Astrocyte (in vitro differentiated cells and primary cell): ENCODE data around the gene RSBN1. TPM values are rescaled to one million over a fixed set of nuclear protein-coding genes. Genes with fewer than 3 reads are reported as not detected.

ENCODE experiments used
- DNase-seq: peaks from one replicate; pipeline ENCODE4 v3.0.0-alpha.2; 2010; ENCODE audit warnings: low read depth
- FAIRE-seq: peaks from 2 replicates; lab custom pipeline; 2011; peaks lifted over from hg19 to GRCh38; lab: Jason Lieb, UNC
- H2AFZ ChIP-seq: 2 replicates; pipeline ENCODE4 v1.6.0; 2012; ENCODE audit warnings: low read depth, low read length, inconsistent platforms
- H3K27ac ChIP-seq: 2 replicates; pipeline ENCODE4 v1.5.1; 2011; ENCODE audit warnings: low read depth, low read length, inconsistent platforms
- H3K27me3 ChIP-seq: 2 replicates; pipeline ENCODE4 v1.6.0; 2011; ENCODE audit warnings: low read length, inconsistent platforms; ENCODE audit not compliant: insufficient read depth
- H3K36me3 ChIP-seq: 2 replicates; pipeline ENCODE4 v1.5.1; 2011; ENCODE audit warnings: low read length, inconsistent platforms; ENCODE audit not compliant: insufficient read depth
- H3K4me1 ChIP-seq: 2 replicates; pipeline ENCODE4 v1.5.1; 2011; ENCODE audit warnings: low read length, inconsistent platforms; ENCODE audit not compliant: insufficient read depth
- H3K4me2 ChIP-seq: 2 replicates; pipeline ENCODE4 v1.6.0; 2012; ENCODE audit warnings: low read length, inconsistent platforms
- H3K4me3 ChIP-seq: 2 replicates; pipeline ENCODE4 v1.5.1; 2011; ENCODE audit warnings: low read depth, mild to moderate bottlenecking, low read length, inconsistent platforms; ENCODE audit not compliant: insufficient read depth
- H3K79me2 ChIP-seq: 2 replicates; pipeline ENCODE4 v1.6.0; 2012; ENCODE audit warnings: mild to moderate bottlenecking, low read length, inconsistent platforms; ENCODE audit not compliant: insufficient read depth
- H3K9ac ChIP-seq: 2 replicates; pipeline ENCODE4 v1.6.0; 2012; ENCODE audit warnings: mild to moderate bottlenecking, low read length, inconsistent platforms
- H3K9me3 ChIP-seq: 2 replicates; pipeline ENCODE4 v1.5.1; 2012; ENCODE audit warnings: low read depth, mild to moderate bottlenecking, low read length, inconsistent platforms; ENCODE audit not compliant: insufficient read depth
- H4K20me1 ChIP-seq: 2 replicates; pipeline ENCODE4 v1.6.0; 2012; ENCODE audit warnings: low read length, inconsistent platforms; ENCODE audit not compliant: insufficient read depth
- H3K27ac Mint-ChIP-seq: one replicate; pipeline ENCODE4 v1.8.0; 2021; ENCODE audit warnings: mild to moderate bottlenecking, mixed read lengths; ENCODE audit not compliant: unreplicated experiment
- H3K27me3 Mint-ChIP-seq: one replicate; pipeline ENCODE4 v1.8.0; 2021; ENCODE audit warnings: low read depth, mixed read lengths; ENCODE audit not compliant: unreplicated experiment
- H3K36me3 Mint-ChIP-seq: one replicate; pipeline ENCODE4 v1.8.0; 2021; ENCODE audit warnings: low read depth, mixed read lengths; ENCODE audit not compliant: unreplicated experiment
- H3K4me1 Mint-ChIP-seq: one replicate; pipeline ENCODE4 v1.8.0; 2021; ENCODE audit warnings: low read depth, mixed read lengths; ENCODE audit not compliant: unreplicated experiment
- H3K4me3 Mint-ChIP-seq: one replicate; pipeline ENCODE4 v1.8.0; 2021; ENCODE audit warnings: mild to moderate bottlenecking, moderate library complexity, mixed read lengths; ENCODE audit not compliant: unreplicated experiment
- H3K9me3 Mint-ChIP-seq: one replicate; pipeline ENCODE4 v1.8.0; 2021; ENCODE audit warnings: mild to moderate bottlenecking, mixed read lengths; ENCODE audit not compliant: unreplicated experiment
- EZH2 ChIP-seq: IDR thresholded peaks from 2 replicates; pipeline ENCODE4 v1.6.1; 2012; ENCODE audit warnings: mild to moderate bottlenecking, low read length, inconsistent platforms; ENCODE audit not compliant: insufficient read depth
- total RNA-seq: library from RNA; stranded (reverse); gene quantifications from 2 replicates; pipeline ENCODE4 v1.2.1, GENCODE V29; 2021
- TF ChIP-seq, protein P1 (sequence below): IDR thresholded peaks from 2 replicates; pipeline ENCODE4 v1.5.1; 2011; ENCODE audit warnings: low read depth, mild to moderate bottlenecking, inconsistent platforms, low read length, moderate library complexity; ENCODE audit not compliant: insufficient read depth

RSBN1 gene
- total RNA-seq, 1 donor from 2014 or later, result 10.6 TPM

DNA sequence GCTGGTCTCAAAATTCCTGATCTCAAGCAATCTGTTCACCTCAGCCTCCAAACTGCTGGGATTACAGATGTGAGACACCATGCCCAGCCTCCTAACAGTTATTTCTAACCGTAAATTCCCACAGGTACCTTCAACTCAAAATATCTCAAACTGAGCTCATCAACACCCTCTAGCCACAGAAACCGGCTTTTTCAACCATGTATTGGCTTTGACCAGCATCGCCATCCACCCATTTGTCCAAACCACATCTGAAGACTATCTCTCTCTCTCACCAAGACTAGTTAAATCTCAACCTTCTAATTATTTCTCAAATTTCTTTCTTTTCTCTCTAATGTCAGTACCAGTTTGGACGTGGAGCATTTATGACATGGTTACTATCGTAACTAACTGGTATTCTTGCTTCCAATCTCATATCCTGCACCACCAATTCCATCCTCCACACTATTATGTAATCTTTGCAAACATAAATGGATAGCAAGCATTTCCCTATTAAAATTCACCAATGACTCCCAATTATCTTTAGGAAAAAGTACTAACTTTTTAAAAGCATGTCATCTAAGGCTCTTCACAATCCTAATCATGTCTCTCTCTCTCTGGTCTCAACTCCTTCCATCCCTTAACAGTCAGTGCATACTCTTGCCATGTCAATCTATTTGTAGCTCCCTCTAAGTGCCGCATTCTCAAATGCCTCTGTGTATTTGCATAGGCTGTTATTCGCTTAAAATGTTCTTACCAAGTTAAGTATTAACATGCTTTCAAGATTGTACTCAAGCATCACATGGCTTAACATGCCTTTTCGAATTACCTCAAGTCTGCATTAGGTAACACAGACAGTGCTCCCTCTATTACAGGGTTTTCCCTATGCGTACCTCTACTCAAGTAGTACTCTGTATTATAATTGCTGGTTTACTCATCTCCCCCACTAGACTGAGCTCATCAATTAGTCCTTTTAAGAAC lies 18.1 kb downstream of the RSBN1 start:
- no peak for DNase-seq
- Mint-ChIP-seq H3K4me3 (no peak overlapping the region), H3K27me3 (no peaks in the 10 kb centered on the region), H3K27ac (no peak overlapping the region), H3K36me3 (peaks cover 5% of the 10 kb centered on the region), H3K4me1 (peaks cover 3% of the 10 kb centered on the region), H3K9me3 (no peaks in the 10 kb centered on the region)
- peaks cover 26% of the 10 kb centered on the region for H4K20me1 ChIP-seq
- no peak overlapping the region for H3K27ac ChIP-seq
- no peak overlapping the region for H3K4me2 ChIP-seq
- FAIRE-seq, result no peak
- H3K4me1 ChIP-seq, result peaks cover 6% of the 10 kb centered on the region
- TF ChIP-seq, protein P1, sequence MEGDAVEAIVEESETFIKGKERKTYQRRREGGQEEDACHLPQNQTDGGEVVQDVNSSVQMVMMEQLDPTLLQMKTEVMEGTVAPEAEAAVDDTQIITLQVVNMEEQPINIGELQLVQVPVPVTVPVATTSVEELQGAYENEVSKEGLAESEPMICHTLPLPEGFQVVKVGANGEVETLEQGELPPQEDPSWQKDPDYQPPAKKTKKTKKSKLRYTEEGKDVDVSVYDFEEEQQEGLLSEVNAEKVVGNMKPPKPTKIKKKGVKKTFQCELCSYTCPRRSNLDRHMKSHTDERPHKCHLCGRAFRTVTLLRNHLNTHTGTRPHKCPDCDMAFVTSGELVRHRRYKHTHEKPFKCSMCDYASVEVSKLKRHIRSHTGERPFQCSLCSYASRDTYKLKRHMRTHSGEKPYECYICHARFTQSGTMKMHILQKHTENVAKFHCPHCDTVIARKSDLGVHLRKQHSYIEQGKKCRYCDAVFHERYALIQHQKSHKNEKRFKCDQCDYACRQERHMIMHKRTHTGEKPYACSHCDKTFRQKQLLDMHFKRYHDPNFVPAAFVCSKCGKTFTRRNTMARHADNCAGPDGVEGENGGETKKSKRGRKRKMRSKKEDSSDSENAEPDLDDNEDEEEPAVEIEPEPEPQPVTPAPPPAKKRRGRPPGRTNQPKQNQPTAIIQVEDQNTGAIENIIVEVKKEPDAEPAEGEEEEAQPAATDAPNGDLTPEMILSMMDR, result no peak
- no peak for TF ChIP-seq EZH2
- H3K4me3 ChIP-seq, result no peak overlapping the region
- H3K9me3 ChIP-seq, result no peaks in the 10 kb centered on the region
- peaks cover 69% of the 10 kb centered on the region for H3K79me2 ChIP-seq
- no peak overlapping the region for H3K9ac ChIP-seq
- peaks cover 13% of the 10 kb centered on the region for H3K36me3 ChIP-seq
- H3K27me3 ChIP-seq, result no peaks in the 10 kb centered on the region
- no peak overlapping the region for H2AFZ ChIP-seq

DNA sequence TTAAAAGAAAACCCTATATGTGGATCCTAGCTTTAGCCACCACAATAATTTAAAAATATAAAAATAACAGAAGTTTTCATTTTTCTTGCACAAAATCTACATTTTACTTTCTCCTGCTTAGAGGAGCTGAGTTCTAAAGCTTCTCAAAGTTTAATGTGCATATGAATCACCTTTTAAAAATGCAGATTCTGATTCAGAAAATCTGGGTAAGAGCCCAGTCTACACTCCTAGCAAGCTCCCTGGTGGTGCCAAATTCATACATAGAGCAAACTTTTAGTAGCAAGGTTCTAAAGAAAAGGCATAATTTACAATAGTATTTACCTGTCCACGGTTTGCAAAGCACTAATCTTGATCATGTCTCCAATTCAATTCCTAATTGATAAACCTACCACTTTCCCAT lies 19.3 kb downstream of the RSBN1 start:
- Histone ChIP-seq H3K27ac (no peak overlapping the region), H3K4me2 (peak overlapping the region; percentile 2), H3K36me3 (peaks cover 13% of the 10 kb centered on the region), H4K20me1 (peaks cover 21% of the 10 kb centered on the region), H3K27me3 (no peaks in the 10 kb centered on the region), H2AFZ (no peak overlapping the region), H3K4me1 (peaks cover 6% of the 10 kb centered on the region), H3K4me3 (no peak overlapping the region), H3K79me2 (peaks cover 70% of the 10 kb centered on the region), H3K9ac (no peak overlapping the region), H3K9me3 (no peaks in the 10 kb centered on the region)
- Mint-ChIP-seq H3K4me1 (peaks cover 3% of the 10 kb centered on the region), H3K27me3 (no peaks in the 10 kb centered on the region), H3K4me3 (no peak overlapping the region), H3K9me3 (no peaks in the 10 kb centered on the region), H3K27ac (no peak overlapping the region), H3K36me3 (peaks cover 7% of the 10 kb centered on the region)
- DNase-seq, result peak; percentile 51
- peak; percentile 26 for FAIRE-seq
- TF ChIP-seq, protein P1, result no peak
- no peak for TF ChIP-seq EZH2

DNA sequence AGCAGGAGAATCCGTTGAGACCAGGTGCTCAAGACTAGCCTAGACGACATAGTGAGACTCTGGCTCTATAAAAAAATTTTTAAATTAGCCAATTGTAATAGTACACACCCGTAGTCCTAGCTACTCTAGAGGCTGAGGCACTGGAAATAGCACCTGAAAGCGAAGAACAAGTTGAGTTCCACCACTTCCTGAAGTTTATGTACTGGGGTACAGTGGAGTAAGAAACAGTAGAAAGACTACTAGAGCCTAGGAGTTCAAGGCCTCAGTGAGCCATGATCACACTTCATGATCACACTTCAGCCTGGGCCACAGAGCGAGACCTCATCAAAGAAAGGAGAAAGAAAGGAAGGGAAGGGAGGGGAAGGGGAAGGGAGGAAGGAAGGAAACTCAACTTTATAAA lies 19.8 kb downstream of the RSBN1 start:
- H4K20me1 ChIP-seq, result peaks cover 17% of the 10 kb centered on the region
- Mint-ChIP-seq H3K9me3 (no peaks in the 10 kb centered on the region), H3K27me3 (no peaks in the 10 kb centered on the region), H3K27ac (no peak overlapping the region), H3K36me3 (peaks cover 7% of the 10 kb centered on the region), H3K4me1 (peaks cover 3% of the 10 kb centered on the region), H3K4me3 (no peak overlapping the region)
- DNase-seq (no peak), FAIRE-seq (no peak)
- H3K9me3 ChIP-seq, result no peaks in the 10 kb centered on the region
- H3K79me2 ChIP-seq, result peaks cover 69% of the 10 kb centered on the region
- H3K4me2 ChIP-seq, result no peak overlapping the region
- H3K27me3 ChIP-seq, result no peaks in the 10 kb centered on the region
- TF ChIP-seq, protein P1, result no peak
- no peak for TF ChIP-seq EZH2
- H3K4me3 ChIP-seq, result no peak overlapping the region
- no peak overlapping the region for H3K9ac ChIP-seq
- H3K4me1 ChIP-seq, result peaks cover 6% of the 10 kb centered on the region
- H3K36me3 ChIP-seq, result peaks cover 10% of the 10 kb centered on the region
- no peak overlapping the region for H2AFZ ChIP-seq
- H3K27ac ChIP-seq, result no peak overlapping the region
